Parathyroid adenoma (tissue), 2 donors: ENCODE measurements around the gene DDI2.

Experiments
- H2AFZ ChIP-seq: fragments of 300-600 bp; sonication (generic); one replicate; pipeline ENCODE4 v1.7.0; 2017; ENCODE audit warnings: antibody characterized with exemption, mild to moderate bottlenecking
- H3K27ac ChIP-seq: fragments of 300-600 bp; sonication (generic); one replicate; pipeline ENCODE4 v1.7.0; 2017
- H3K27me3 ChIP-seq: fragments of 300-600 bp; sonication (generic); one replicate; pipeline ENCODE4 v1.7.0; 2017; ENCODE audit warnings: low read length; ENCODE audit not compliant: control insufficient read depth, insufficient read depth
- H3K36me3 ChIP-seq: fragments of 300-600 bp; sonication (generic); one replicate; pipeline ENCODE4 v1.7.0; 2017; ENCODE audit warnings: low read length; ENCODE audit not compliant: control insufficient read depth, insufficient read depth
- H3K4me1 ChIP-seq: fragments of 300-600 bp; sonication (generic); one replicate; pipeline ENCODE4 v1.7.0; 2017; ENCODE audit warnings: control low read depth
- H3K4me2 ChIP-seq: fragments of 300-600 bp; sonication (generic); one replicate; pipeline ENCODE4 v1.7.0; 2017; ENCODE audit warnings: low read length
- H3K4me3 ChIP-seq: fragments of 300-600 bp; sonication (generic); one replicate; pipeline ENCODE4 v1.7.0; 2017; ENCODE audit warnings: low read depth, low read length
- H3K79me2 ChIP-seq: fragments of 300-600 bp; sonication (generic); one replicate; pipeline ENCODE4 v1.7.0; 2017; ENCODE audit warnings: control low read depth
- H3K9ac ChIP-seq: fragments of 300-600 bp; sonication (generic); one replicate; pipeline ENCODE4 v1.7.0; 2017; ENCODE audit warnings: mild to moderate bottlenecking
- H3K9me3 ChIP-seq: fragments of 300-600 bp; sonication (generic); one replicate; pipeline ENCODE4 v1.7.0; 2017; ENCODE audit warnings: low read length; ENCODE audit not compliant: control insufficient read depth
- TF ChIP-seq, protein P1 (sequence below): fragments of 300-600 bp; sonication (generic); IDR thresholded peaks from one replicate; pipeline ENCODE4 v1.7.0; 2017; ENCODE audit warnings: antibody characterized with exemption, mild to moderate bottlenecking
- donor health status: primary hyperparathyroidism.

Gene DDI2

DNA sequence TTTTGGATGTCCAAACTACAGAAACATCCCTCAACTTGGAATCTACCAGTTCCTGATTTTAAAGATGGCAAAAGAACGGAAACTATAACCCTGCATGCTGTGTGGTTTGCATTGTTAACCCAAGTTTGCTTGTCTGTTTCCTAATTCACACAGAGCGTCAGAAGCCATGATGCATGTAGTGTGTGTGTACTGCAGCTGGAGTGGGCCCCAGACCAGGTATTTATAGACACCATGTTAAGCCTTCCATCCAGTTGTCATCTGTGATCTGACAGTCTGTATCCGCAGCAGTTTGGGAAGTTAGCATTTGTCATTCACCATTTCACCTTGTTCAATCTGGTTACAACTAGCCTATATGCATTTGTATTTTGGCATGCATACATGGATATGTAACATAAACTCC, 39.2 kb downstream of the DDI2 start:
- no peak overlapping the region for H3K9ac ChIP-seq
- H3K79me2 ChIP-seq, result no peaks in the 10 kb centered on the region
- H3K4me3 ChIP-seq, result no peak overlapping the region
- no peaks in the 10 kb centered on the region for H3K9me3 ChIP-seq
- H3K4me1 ChIP-seq, result peaks cover 8% of the 10 kb centered on the region
- no peak overlapping the region for H3K27ac ChIP-seq
- H3K4me2 ChIP-seq, result no peak overlapping the region
- no peaks in the 10 kb centered on the region for H3K36me3 ChIP-seq
- no peak overlapping the region for H2AFZ ChIP-seq
- TF ChIP-seq, protein P1, sequence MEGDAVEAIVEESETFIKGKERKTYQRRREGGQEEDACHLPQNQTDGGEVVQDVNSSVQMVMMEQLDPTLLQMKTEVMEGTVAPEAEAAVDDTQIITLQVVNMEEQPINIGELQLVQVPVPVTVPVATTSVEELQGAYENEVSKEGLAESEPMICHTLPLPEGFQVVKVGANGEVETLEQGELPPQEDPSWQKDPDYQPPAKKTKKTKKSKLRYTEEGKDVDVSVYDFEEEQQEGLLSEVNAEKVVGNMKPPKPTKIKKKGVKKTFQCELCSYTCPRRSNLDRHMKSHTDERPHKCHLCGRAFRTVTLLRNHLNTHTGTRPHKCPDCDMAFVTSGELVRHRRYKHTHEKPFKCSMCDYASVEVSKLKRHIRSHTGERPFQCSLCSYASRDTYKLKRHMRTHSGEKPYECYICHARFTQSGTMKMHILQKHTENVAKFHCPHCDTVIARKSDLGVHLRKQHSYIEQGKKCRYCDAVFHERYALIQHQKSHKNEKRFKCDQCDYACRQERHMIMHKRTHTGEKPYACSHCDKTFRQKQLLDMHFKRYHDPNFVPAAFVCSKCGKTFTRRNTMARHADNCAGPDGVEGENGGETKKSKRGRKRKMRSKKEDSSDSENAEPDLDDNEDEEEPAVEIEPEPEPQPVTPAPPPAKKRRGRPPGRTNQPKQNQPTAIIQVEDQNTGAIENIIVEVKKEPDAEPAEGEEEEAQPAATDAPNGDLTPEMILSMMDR, result no peak
- H3K27me3 ChIP-seq, result no peaks in the 10 kb centered on the region

DNA sequence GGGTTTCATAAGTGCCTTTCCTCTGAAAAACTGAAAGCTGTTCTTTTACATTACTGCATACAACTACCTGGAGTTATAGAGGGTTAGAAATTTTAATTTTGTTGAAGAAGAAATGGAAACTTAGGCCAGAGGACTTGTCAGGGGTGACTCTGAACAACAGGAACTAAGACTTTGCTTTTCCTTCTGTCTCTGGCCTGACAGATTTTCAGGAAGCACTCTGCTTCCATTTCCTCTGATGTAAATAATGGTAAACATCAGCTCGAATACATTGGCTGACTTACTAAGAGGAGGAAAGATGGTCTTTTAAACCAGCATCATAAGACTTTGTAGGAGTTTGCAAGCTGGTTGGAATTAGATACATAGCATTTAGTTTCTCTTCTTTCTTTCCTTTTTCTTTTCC, 39.8 kb downstream of the DDI2 start:
- Histone ChIP-seq H3K79me2 (no peaks in the 10 kb centered on the region), H3K36me3 (no peaks in the 10 kb centered on the region), H3K27me3 (no peaks in the 10 kb centered on the region), H2AFZ (no peak overlapping the region), H3K9me3 (no peaks in the 10 kb centered on the region), H3K4me2 (no peak overlapping the region), H3K9ac (no peak overlapping the region), H3K4me1 (peaks cover 8% of the 10 kb centered on the region), H3K27ac (no peak overlapping the region), H3K4me3 (no peak overlapping the region)
- TF ChIP-seq, protein P1, result no peak

DNA sequence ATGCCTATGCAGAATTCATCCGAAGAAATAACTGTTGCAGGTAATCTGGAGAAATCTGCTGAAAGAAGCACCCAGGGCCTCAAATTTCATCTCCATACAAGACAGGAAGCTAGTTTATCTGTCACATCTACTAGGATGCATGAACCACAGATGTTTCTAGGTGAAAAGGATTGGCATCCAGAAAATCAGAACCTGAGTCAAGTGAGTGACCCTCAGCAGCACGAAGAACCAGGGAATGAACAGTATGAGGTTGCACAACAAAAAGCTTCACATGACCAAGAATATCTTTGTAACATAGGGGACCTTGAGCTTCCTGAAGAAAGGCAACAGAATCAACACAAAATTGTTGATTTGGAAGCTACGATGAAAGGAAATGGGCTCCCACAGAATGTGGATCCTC, 42.9 kb downstream of the DDI2 start:
- no peaks in the 10 kb centered on the region for H3K79me2 ChIP-seq
- no peak overlapping the region for H3K9ac ChIP-seq
- peak overlapping the region; percentile 34 for H3K4me2 ChIP-seq
- H3K4me3 ChIP-seq, result no peak overlapping the region
- no peak overlapping the region for H2AFZ ChIP-seq
- TF ChIP-seq, protein P1, result no peak
- peaks cover 8% of the 10 kb centered on the region for H3K4me1 ChIP-seq
- peak overlapping the region; percentile 73 for H3K27ac ChIP-seq
- H3K27me3 ChIP-seq, result no peaks in the 10 kb centered on the region
- no peaks in the 10 kb centered on the region for H3K9me3 ChIP-seq
- no peaks in the 10 kb centered on the region for H3K36me3 ChIP-seq

DNA sequence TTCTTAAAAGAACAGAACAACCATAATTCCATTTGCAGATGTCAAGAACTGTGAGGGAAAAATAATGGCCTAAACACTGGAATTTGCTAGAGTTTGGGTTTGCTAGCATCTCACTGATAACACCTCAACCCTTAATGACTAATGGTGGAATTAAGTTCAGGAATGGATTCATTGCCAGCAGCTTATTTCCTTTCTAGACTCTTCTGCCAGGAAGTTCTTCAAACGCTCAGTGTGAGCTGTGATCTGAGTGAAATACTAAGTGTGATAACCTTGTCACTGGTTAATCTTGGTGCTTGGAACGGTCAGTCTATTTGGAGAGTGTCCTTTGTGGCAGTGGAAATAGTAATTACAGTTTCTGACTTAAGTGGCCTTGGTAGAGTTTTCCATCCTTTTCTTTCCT, 45.2 kb downstream of the DDI2 start:
- no peaks in the 10 kb centered on the region for H3K36me3 ChIP-seq
- H3K27ac ChIP-seq, result no peak overlapping the region
- no peak overlapping the region for H3K4me2 ChIP-seq
- H3K9me3 ChIP-seq, result no peaks in the 10 kb centered on the region
- no peaks in the 10 kb centered on the region for H3K79me2 ChIP-seq
- peaks cover 8% of the 10 kb centered on the region for H3K4me1 ChIP-seq
- TF ChIP-seq, protein P1, result no peak
- no peak overlapping the region for H2AFZ ChIP-seq
- no peaks in the 10 kb centered on the region for H3K27me3 ChIP-seq
- no peak overlapping the region for H3K4me3 ChIP-seq
- no peak overlapping the region for H3K9ac ChIP-seq

DNA sequence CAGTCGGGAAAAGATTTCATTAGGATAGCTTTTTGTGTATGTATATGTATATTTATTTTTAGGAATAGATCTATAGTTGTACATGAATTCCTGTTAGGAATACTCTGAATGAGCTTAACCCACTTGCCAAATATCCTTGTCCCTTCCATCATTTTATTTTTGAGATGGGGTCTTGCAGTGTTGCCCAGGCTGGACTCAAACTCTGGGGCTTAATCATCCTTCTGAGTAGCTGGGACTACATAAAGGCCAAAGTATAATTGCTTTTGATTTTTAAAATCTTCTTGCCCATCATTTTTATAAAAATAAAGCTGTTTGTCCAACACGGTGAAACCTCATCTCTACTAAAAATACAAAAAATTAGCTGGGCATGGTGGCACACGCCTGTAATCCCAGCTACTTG, 46.7 kb downstream of the DDI2 start:
- Histone ChIP-seq H3K36me3 (no peaks in the 10 kb centered on the region), H2AFZ (no peak overlapping the region), H3K27me3 (no peaks in the 10 kb centered on the region), H3K4me3 (no peak overlapping the region), H3K4me2 (no peak overlapping the region), H3K27ac (no peak overlapping the region), H3K4me1 (peaks cover 8% of the 10 kb centered on the region), H3K9me3 (no peaks in the 10 kb centered on the region), H3K79me2 (no peaks in the 10 kb centered on the region), H3K9ac (no peak overlapping the region)
- TF ChIP-seq, protein P1, result no peak
